BLaER1 (cell line): ENCODE data around the gene ADM2.

ENCODE experiments used
- H3K27ac ChIP-seq: shearing (Covaris generic); formaldehyde crosslinking; 2 replicates; pipeline ENCODE4 v1.8.1; 2022
- H3K27me3 ChIP-seq: shearing (Covaris generic); formaldehyde crosslinking; 2 replicates; pipeline ENCODE4 v1.8.1; 2022
- H3K36me3 ChIP-seq: shearing (Covaris generic); formaldehyde crosslinking; 2 replicates; pipeline ENCODE4 v1.8.1; 2022
- H3K4me1 ChIP-seq: shearing (Covaris generic); formaldehyde crosslinking; 2 replicates; pipeline ENCODE4 v1.8.1; 2022
- H3K4me2 ChIP-seq: shearing (Covaris generic); formaldehyde crosslinking; 2 replicates; pipeline ENCODE4 v1.8.1; 2022
- H3K4me3 ChIP-seq: shearing (Covaris generic); formaldehyde crosslinking; 2 replicates; pipeline ENCODE4 v1.8.1; 2022
- H3K9ac ChIP-seq: shearing (Covaris generic); formaldehyde crosslinking; 2 replicates; pipeline ENCODE4 v1.8.1; 2022
- H3K9me3 ChIP-seq: shearing (Covaris generic); formaldehyde crosslinking; 2 replicates; pipeline ENCODE4 v1.8.1; 2022
- H4K20me1 ChIP-seq: shearing (Covaris generic); formaldehyde crosslinking; 2 replicates; pipeline ENCODE4 v1.8.1; 2022
- Cebpa-rat ChIP-seq: shearing (Covaris generic); IDR thresholded peaks from 2 replicates; pipeline ENCODE4 v1.8.1; 2022

The ADM2 gene

DNA sequence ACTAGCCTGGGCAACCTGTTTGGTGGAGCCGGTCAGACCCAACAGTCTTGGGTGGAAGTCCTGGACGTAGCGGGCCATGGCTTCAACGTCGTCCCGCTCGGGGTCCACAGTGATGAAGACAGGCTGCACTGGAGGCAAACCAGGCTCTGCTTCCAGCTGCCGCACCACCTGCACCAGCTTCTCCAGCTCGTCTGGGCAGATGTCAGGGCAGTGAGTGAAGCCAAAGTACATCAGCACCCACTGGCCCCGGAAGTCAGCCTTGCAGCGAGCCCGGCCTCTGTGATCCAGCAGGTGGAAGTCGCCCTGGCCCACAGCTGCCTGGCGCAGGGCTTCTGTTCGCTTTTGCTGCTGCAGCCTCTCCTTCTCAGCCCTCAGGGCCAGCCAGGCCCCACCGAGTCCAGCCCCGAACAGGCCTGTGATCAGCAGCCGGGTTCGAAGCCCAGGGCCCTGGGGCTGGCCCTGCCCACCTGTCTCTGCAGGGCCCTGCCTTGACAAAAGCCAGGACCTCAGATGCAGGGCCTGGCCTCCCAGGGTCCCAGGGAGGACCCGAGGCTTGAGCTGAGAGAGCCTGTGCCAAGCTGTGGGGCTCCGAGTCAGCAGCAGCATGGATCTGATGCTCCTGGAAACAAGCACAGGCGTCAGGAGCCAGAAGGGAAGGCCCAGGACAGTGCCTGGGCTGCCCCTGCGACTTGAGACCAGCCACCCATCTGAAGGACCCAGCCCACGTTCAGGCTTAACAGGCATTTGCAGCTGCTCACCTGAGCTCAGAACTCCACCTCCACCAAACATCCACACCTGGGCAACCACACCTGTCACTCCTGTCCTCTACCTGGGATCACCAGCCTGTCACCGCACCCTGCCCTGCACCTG, 42.7 kb downstream of the ADM2 start:
- H3K4me3 ChIP-seq, result peak overlapping the region; percentile 80
- H3K27me3 ChIP-seq, result peaks cover 13% of the 10 kb centered on the region
- H3K4me1 ChIP-seq, result peaks cover 36% of the 10 kb centered on the region
- TF ChIP-seq Cebpa-rat, result no peak
- H3K27ac ChIP-seq, result no peak overlapping the region
- no peaks in the 10 kb centered on the region for H3K9me3 ChIP-seq
- peak overlapping the region; percentile 88 for H3K9ac ChIP-seq
- peak overlapping the region; percentile 94 for H3K4me2 ChIP-seq
- H3K36me3 ChIP-seq, result peaks cover 52% of the 10 kb centered on the region
- peaks cover 35% of the 10 kb centered on the region for H4K20me1 ChIP-seq

- H3K4me3 ChIP-seq, result peak overlapping the region; percentile 80
- TF ChIP-seq Cebpa-rat, result no peak
- peak overlapping the region; percentile 94 for H3K4me2 ChIP-seq
- peak overlapping the region; percentile 94 for H3K27ac ChIP-seq
- H3K36me3 ChIP-seq, result peaks cover 45% of the 10 kb centered on the region
- H3K27me3 ChIP-seq, result peaks cover 19% of the 10 kb centered on the region
- peaks cover 38% of the 10 kb centered on the region for H3K4me1 ChIP-seq
- H3K9ac ChIP-seq, result peak overlapping the region; percentile 88
- H3K9me3 ChIP-seq, result peaks cover 5% of the 10 kb centered on the region
- H4K20me1 ChIP-seq, result peaks cover 36% of the 10 kb centered on the region
These were observed 43.3 kb downstream of the ADM2 start for GRCh38 chr22:50524676-50525103.

DNA sequence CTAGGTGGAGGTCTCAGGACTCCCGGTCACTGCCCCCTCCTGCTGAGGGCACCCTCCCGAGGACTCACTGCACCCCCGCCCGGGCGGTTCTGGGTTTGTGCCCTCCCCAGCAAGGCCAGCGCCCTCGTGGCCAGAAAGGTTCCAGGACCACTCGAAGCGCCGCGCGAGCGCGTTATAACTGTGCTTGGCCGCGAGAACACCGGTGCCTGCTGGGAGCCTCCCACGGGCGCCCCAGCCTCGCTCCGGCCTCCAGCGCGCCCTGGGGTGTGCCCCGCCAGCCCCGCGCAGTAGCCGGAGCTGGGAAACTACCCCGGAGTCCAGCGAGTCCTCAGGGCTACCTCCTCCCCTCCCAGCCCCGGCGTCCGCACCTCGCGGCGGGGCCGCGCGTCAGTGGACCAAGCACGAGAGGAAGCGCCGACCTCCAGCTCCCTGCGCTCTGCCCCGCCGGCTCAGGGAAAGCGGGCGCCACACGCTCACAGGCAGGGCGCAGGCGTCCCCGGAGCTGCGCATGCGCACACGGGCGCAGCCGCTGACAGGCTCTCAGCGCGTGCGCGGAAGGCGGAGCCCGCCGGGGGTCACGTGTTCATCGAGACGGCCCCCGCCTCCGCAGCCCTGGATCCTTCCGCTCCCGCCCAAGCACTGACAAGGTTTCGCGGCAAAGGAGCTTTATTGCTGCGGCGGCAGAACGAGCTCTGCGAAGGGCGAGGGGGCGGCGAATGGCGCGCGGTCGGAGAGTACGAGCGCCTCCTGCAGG, 43.9 kb downstream of the ADM2 start, which contains the start of gene SCO2:
SCO2 (minus strand) TSS at position 495 of the 754 bp plus-strand sequence. CDS start 1,187 bp downstream, outside the sequence.
- Histone ChIP-seq H3K4me3 (peak within 1 kb of the TSS; percentile 80), H3K4me1 (peaks cover 44% of the 10 kb centered on the region), H3K4me2 (peak within 1 kb of the TSS; percentile 94), H3K27me3 (peaks cover 25% of the 10 kb centered on the region), H3K9ac (peak within 1 kb of the TSS; percentile 88), H4K20me1 (peaks cover 42% of the 10 kb centered on the region), H3K36me3 (peaks cover 39% of the 10 kb centered on the region), H3K9me3 (peaks cover 11% of the 10 kb centered on the region), H3K27ac (peak within 1 kb of the TSS; percentile 94)
- no peak for TF ChIP-seq Cebpa-rat

GRCh38 chr22:50525858-50526107, 44.4 kb downstream of the ADM2 start:
- H3K9me3 ChIP-seq, result peaks cover 16% of the 10 kb centered on the region
- peaks cover 30% of the 10 kb centered on the region for H3K27me3 ChIP-seq
- peak overlapping the region; percentile 80 for H3K4me3 ChIP-seq
- H3K4me2 ChIP-seq, result peak overlapping the region; percentile 94
- peaks cover 49% of the 10 kb centered on the region for H3K4me1 ChIP-seq
- TF ChIP-seq Cebpa-rat, result no peak
- peaks cover 47% of the 10 kb centered on the region for H4K20me1 ChIP-seq
- peak overlapping the region; percentile 88 for H3K9ac ChIP-seq
- H3K36me3 ChIP-seq, result peaks cover 34% of the 10 kb centered on the region
- peak overlapping the region; percentile 94 for H3K27ac ChIP-seq

GRCh38 chr22:50526108-50526833, 44.9 kb downstream of the ADM2 start:
- Histone ChIP-seq H3K27me3 (peaks cover 35% of the 10 kb centered on the region), H3K27ac (peak overlapping the region; percentile 94), H3K4me2 (peak overlapping the region; percentile 94), H4K20me1 (peaks cover 52% of the 10 kb centered on the region), H3K9me3 (peaks cover 18% of the 10 kb centered on the region), H3K4me3 (peak overlapping the region; percentile 80), H3K4me1 (peaks cover 54% of the 10 kb centered on the region), H3K9ac (peak overlapping the region; percentile 88), H3K36me3 (peaks cover 29% of the 10 kb centered on the region)
- no peak for TF ChIP-seq Cebpa-rat

- Histone ChIP-seq H3K27ac (peak overlapping the region; percentile 94), H3K9ac (peak overlapping the region; percentile 88), H4K20me1 (peaks cover 60% of the 10 kb centered on the region), H3K4me3 (peak overlapping the region; percentile 80), H3K9me3 (peaks cover 18% of the 10 kb centered on the region), H3K27me3 (peaks cover 44% of the 10 kb centered on the region), H3K36me3 (peaks cover 21% of the 10 kb centered on the region), H3K4me1 (peaks cover 57% of the 10 kb centered on the region), H3K4me2 (peak overlapping the region; percentile 94)
- TF ChIP-seq Cebpa-rat, result no peak
These were observed 45.8 kb downstream of the ADM2 start for GRCh38 chr22:50526834-50527801.

GRCh38 chr22:50527921-50528681, 46.8 kb downstream of the ADM2 start:
- Histone ChIP-seq H4K20me1 (peaks cover 57% of the 10 kb centered on the region), H3K4me2 (peak overlapping the region; percentile 28), H3K9me3 (peaks cover 18% of the 10 kb centered on the region), H3K36me3 (peaks cover 11% of the 10 kb centered on the region), H3K27me3 (peaks cover 53% of the 10 kb centered on the region), H3K4me3 (no peak overlapping the region), H3K27ac (no peak overlapping the region), H3K9ac (no peak overlapping the region), H3K4me1 (peaks cover 57% of the 10 kb centered on the region)
- TF ChIP-seq Cebpa-rat, result no peak

DNA sequence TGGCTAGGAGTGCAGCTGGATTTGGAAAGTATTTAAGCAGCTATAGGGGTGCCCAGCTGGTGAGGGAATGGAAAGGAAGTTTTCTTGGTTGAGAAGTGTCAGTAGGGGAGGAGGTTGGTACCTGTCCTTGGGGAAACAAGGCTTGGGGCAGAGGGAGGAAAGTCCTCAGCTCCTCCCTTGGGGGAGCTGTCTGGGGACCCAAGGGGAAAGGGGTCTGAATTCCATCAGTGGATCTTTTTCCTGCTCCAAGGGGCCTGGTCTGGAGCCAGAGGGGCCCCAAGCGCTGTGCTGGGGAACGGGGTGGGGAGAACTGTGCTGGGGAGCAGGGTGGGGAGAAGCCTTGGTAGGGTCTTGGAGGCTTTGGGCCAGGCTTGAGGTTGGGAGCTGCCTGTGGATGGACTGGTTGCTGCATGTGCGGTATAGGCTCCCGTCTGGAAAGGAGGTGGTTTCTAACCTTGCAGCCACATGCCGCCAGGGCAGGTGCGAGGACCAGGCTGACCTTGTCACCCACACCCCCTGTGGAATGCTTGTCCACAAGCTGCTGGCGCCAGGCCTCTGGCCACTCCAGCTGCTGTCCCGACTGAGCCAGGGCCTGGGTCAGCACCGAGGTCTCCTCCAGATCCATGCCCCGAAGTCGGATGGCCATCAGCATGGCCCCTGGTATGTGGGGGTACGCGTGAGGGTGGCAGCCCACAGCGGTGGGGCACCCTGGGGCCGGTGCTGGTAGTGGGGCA, 47.5 kb downstream of the ADM2 start:
- H3K9ac ChIP-seq, result no peak overlapping the region
- no peak overlapping the region for H3K4me3 ChIP-seq
- H3K36me3 ChIP-seq, result peaks cover 4% of the 10 kb centered on the region
- H3K27me3 ChIP-seq, result peaks cover 61% of the 10 kb centered on the region
- H4K20me1 ChIP-seq, result peaks cover 50% of the 10 kb centered on the region
- peaks cover 18% of the 10 kb centered on the region for H3K9me3 ChIP-seq
- no peak for TF ChIP-seq Cebpa-rat
- H3K4me1 ChIP-seq, result peaks cover 55% of the 10 kb centered on the region
- H3K4me2 ChIP-seq, result peak overlapping the region; percentile 28
- no peak overlapping the region for H3K27ac ChIP-seq
